GM23338 (cell line): Measurements from ENCODE around the gene SMAD9. TPM values are rescaled to one million over a fixed set of nuclear protein-coding genes. Genes with fewer than 3 reads are reported as not detected.

Source experiments
- ATAC-seq: fragments of 200-7000 bp; cut with Tn5 transposase; 3 replicates; pipeline ENCODE4 v1.9.1; 2020
- DNase-seq: peaks from one replicate; pipeline ENCODE4 v3.0.0-alpha.2; 2015; ENCODE audit warnings: low spot score
- H2AFZ ChIP-seq: fragments of 200-600 bp; sonication (generic); 2 replicates; pipeline ENCODE4 v1.8.0; 2016; ENCODE audit warnings: antibody characterized with exemption, mild to moderate bottlenecking, moderate library complexity
- H3F3A ChIP-seq: fragments of 200-600 bp; sonication (generic); replicated peaks from 2 replicates; pipeline ENCODE4 v1.8.0; 2017; ENCODE audit warnings: antibody characterized with exemption, mixed run types, low read depth
- H3K27ac ChIP-seq: fragments of 200-600 bp; sonication (generic); 2 replicates; pipeline ENCODE4 v1.6.1; 2016; ENCODE audit warnings: low read depth
- H3K27me3 ChIP-seq: fragments of 200-600 bp; sonication (generic); 2 replicates; pipeline ENCODE4 v1.8.0; 2016; ENCODE audit warnings: mild to moderate bottlenecking, mixed run types, moderate library complexity; ENCODE audit not compliant: insufficient read depth
- H3K36me3 ChIP-seq: fragments of 200-600 bp; sonication (generic); 2 replicates; pipeline ENCODE4 v1.8.0; 2016; ENCODE audit warnings: mild to moderate bottlenecking; ENCODE audit not compliant: insufficient read depth
- H3K4me1 ChIP-seq: fragments of 200-600 bp; sonication (generic); 2 replicates; pipeline ENCODE4 v1.8.0; 2016; ENCODE audit warnings: mild to moderate bottlenecking, moderate library complexity; ENCODE audit not compliant: insufficient read depth
- H3K4me2 ChIP-seq: fragments of 200-600 bp; sonication (generic); 2 replicates; pipeline ENCODE4 v1.7.1; 2017; ENCODE audit warnings: mixed run types
- H3K4me3 ChIP-seq: fragments of 200-600 bp; sonication (generic); 2 replicates; pipeline ENCODE4 v1.6.1; 2016; ENCODE audit warnings: mixed run types
- H3K79me2 ChIP-seq: fragments of 200-600 bp; sonication (generic); replicated peaks from 2 replicates; pipeline ENCODE4 v1.8.0; 2017; ENCODE audit warnings: mild to moderate bottlenecking; ENCODE audit not compliant: insufficient read depth
- H3K9me2 ChIP-seq: fragments of 200-600 bp; sonication (generic); 2 replicates; pipeline ENCODE4 v1.8.0; 2017; ENCODE audit not compliant: insufficient read depth
- H4K20me1 ChIP-seq: fragments of 200-600 bp; sonication (generic); replicated peaks from 2 replicates; pipeline ENCODE4 v1.8.0; 2017; ENCODE audit warnings: mild to moderate bottlenecking; ENCODE audit not compliant: insufficient read depth
- H3K27ac Mint-ChIP-seq: 2 replicates; pipeline ENCODE4 v1.8.0; 2020; ENCODE audit warnings: inconsistent platforms, mild to moderate bottlenecking, moderate library complexity, mixed read lengths
- H3K27me3 Mint-ChIP-seq: 3 replicates; pipeline ENCODE4 v1.8.0; 2022; ENCODE audit warnings: low read depth, mild to moderate bottlenecking, moderate library complexity, mixed read lengths, inconsistent platforms; ENCODE audit not compliant: insufficient read depth, poor library complexity
- H3K36me3 Mint-ChIP-seq: 3 replicates; pipeline ENCODE4 v1.8.0; 2021; ENCODE audit warnings: low read depth, mild to moderate bottlenecking, inconsistent platforms, moderate library complexity, mixed read lengths
- H3K4me1 Mint-ChIP-seq: 3 replicates; pipeline ENCODE4 v1.8.0; 2020; ENCODE audit warnings: mild to moderate bottlenecking, inconsistent platforms, mixed read lengths
- H3K4me3 Mint-ChIP-seq: 3 replicates; pipeline ENCODE4 v1.8.0; 2021; ENCODE audit warnings: moderate library complexity, mild to moderate bottlenecking, inconsistent platforms, mixed read lengths
- H3K9me3 Mint-ChIP-seq: 3 replicates; pipeline ENCODE4 v1.8.0; 2020; ENCODE audit warnings: moderate library complexity, mild to moderate bottlenecking, inconsistent platforms, mixed read lengths
- CREB1 ChIP-seq: fragments of 250-450 bp; sonication (Bioruptor Pico); IDR thresholded peaks from 2 replicates; pipeline ENCODE4 v1.5.0; 2020; ENCODE audit warnings: low read depth, mild to moderate bottlenecking, moderate library complexity
- CTCF ChIP-seq, 2 experiments: fragments of 200-600 bp in 1 of 2; sonication (generic) in 1 of 2; conservative IDR thresholded peaks; 2 replicates each; pipeline versions ENCODE4 v1.5.1 to v1.6.1; 2016 to 2017; ENCODE audit warnings: antibody characterized with exemption in 2 of 2, low read depth in 2 of 2, mild to moderate bottlenecking in 2 of 2, moderate library complexity in 1 of 2
- ETS1 ChIP-seq: IDR thresholded peaks from 2 replicates; pipeline ENCODE4 v1.6.1; 2016; ENCODE audit warnings: antibody characterized with exemption
- EZH2 ChIP-seq: fragments of 200-600 bp; sonication (generic); IDR thresholded peaks from one replicate; pipeline ENCODE4 v1.8.0; 2017; ENCODE audit warnings: antibody characterized with exemption, mild to moderate bottlenecking, low read depth; ENCODE audit not compliant: unreplicated experiment
- EZH2phosphoT487 ChIP-seq: fragments of 200-600 bp; sonication (generic); IDR thresholded peaks from one replicate; pipeline ENCODE4 v1.8.1; 2018; ENCODE audit warnings: antibody characterized with exemption; ENCODE audit not compliant: unreplicated experiment
- JUNB ChIP-seq: IDR thresholded peaks from one replicate; pipeline ENCODE4 v1.6.1; 2016; ENCODE audit warnings: antibody characterized with exemption; ENCODE audit not compliant: unreplicated experiment
- NANOG ChIP-seq: IDR thresholded peaks from 2 replicates; pipeline ENCODE4 v1.6.1; 2016; ENCODE audit warnings: antibody characterized with exemption, borderline replicate concordance
- POLR2AphosphoS5 ChIP-seq: IDR thresholded peaks from 2 replicates; pipeline ENCODE4 v1.6.1; 2016; ENCODE audit warnings: antibody characterized with exemption, low read depth
- REST ChIP-seq: IDR thresholded peaks from one replicate; pipeline ENCODE4 v1.6.1; 2018; ENCODE audit warnings: antibody characterized with exemption; ENCODE audit not compliant: unreplicated experiment
- STAT1 ChIP-seq: IDR thresholded peaks from one replicate; pipeline ENCODE4 v1.6.1; 2016; ENCODE audit warnings: antibody characterized with exemption; ENCODE audit not compliant: unreplicated experiment
- ZNF114 ChIP-seq: fragments of 250-450 bp; sonication (Bioruptor Pico); IDR thresholded peaks from 2 replicates; pipeline ENCODE4 v1.5.0; 2020; ENCODE audit warnings: mild to moderate bottlenecking, moderate library complexity
- ZNF331 ChIP-seq: fragments of 250-450 bp; sonication (Bioruptor Pico); IDR thresholded peaks from 2 replicates; pipeline ENCODE4 v1.5.0; 2020; ENCODE audit warnings: low read depth, mild to moderate bottlenecking, moderate library complexity
- ZNF462 ChIP-seq: fragments of 250-450 bp; sonication (Bioruptor Pico); IDR thresholded peaks from 2 replicates; pipeline ENCODE4 v1.5.0; 2020; ENCODE audit warnings: mild to moderate bottlenecking, moderate library complexity
- polyA plus RNA-seq: library from polyadenylated mRNA; unstranded; fragments of >200 nt; fragmentation: Nextera tagmentation; extraction: Ambion mirVana; gene quantifications from 2 replicates; pipeline ENCODE4 v1.2.1, GENCODE V29; 2016
- total RNA-seq: library from RNA; depleted of rRNA; stranded (reverse); fragments of >200 nt; shearing (Covaris generic); gene quantifications from 2 replicates; pipeline ENCODE4 v1.2.3, GENCODE V29; 2014

The SMAD9 gene
- total and polyA plus RNA-seq, 2 experiments from 2014 or later, result 0.95 to 1.3 TPM

GRCh38 chr13:36841391-36841790 is 78.6 kb downstream of the SMAD9 start:
- no peak overlapping the region for H3K4me3 Mint-ChIP-seq
- Histone ChIP-seq H3K27ac (no peak overlapping the region), H3K27me3 (no peaks in the 10 kb centered on the region), H3K9me2 (no peaks in the 10 kb centered on the region), H3K79me2 (no peaks in the 10 kb centered on the region), H3K36me3 (no peaks in the 10 kb centered on the region), H2AFZ (no peak overlapping the region), H3F3A (no peaks in the 10 kb centered on the region), H3K4me2 (no peak overlapping the region), H3K4me1 (0 out of 2 replicates have a peak, but pooled peaks cover 7% of the 10 kb centered on the region), H4K20me1 (no peaks in the 10 kb centered on the region), H3K4me3 (no peak overlapping the region)
- TF ChIP-seq REST (no peak), NANOG (no peak), JUNB (no peak), ZNF114 (no peak), ZNF331 (no peak), ETS1 (no peak), EZH2phosphoT487 (no peak), STAT1 (no peak), CREB1 (no peak), POLR2AphosphoS5 (no peak), ZNF462 (CRISPR knock-in tag) (no peak), CTCF (conservative IDR thresholded peaks at IDR 0.05; ENCODE audit: low read depth in 2 of 2) (no peak; a peak in 1 of 4 replicates), EZH2 (no peak)
- ATAC-seq, result no peak
- DNase-seq, result no peak
- H3K27ac Mint-ChIP-seq, result no peak overlapping the region
- no peaks in the 10 kb centered on the region for H3K36me3 Mint-ChIP-seq
- no peaks in the 10 kb centered on the region for H3K9me3 Mint-ChIP-seq
- H3K4me1 Mint-ChIP-seq, result peaks cover 21% of the 10 kb centered on the region
- no peaks in the 10 kb centered on the region for H3K27me3 Mint-ChIP-seq
